Measurements from ENCODE around the gene ADAMTS19. TPM values are rescaled to one million over a fixed set of nuclear protein-coding genes. Genes with fewer than 3 reads are reported as not detected.

ADAMTS19 gene
- total RNA-seq, 1 donor from 2014 or later: 22.1 TPM

DNA sequence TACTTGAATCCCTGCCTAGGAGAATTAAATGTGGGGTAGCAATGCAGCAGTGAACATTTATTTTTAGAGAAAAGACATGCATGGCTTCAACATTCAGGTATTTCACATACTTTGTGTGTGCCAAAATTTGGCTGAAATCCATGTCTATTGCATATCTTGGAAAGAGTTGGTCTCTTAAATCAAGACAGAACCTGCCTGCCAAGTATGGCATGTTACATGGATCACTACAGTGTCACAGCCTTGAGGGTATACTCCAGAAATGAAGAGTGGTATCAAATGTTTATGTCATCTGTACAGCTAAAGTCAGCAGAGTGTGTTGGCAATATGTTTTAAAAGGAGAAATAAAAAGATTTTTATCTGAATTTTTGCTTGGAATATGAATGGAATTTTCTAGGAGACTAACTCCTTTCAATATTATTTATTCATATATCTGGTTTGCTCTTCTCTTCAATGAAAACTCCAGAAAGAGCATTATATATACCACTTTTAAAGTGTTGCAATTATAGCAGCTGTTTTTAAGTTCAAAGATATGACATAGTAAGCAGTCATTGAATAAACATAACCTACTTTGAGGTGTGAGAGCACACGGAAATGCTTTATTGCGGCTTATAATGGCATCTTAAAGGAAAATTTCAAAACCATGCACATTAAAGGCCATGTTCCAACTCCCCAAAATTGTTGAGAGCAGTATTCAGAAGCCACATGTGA, 192.4 kb downstream of the ADAMTS19 start:
- TF ChIP-seq, protein P1, sequence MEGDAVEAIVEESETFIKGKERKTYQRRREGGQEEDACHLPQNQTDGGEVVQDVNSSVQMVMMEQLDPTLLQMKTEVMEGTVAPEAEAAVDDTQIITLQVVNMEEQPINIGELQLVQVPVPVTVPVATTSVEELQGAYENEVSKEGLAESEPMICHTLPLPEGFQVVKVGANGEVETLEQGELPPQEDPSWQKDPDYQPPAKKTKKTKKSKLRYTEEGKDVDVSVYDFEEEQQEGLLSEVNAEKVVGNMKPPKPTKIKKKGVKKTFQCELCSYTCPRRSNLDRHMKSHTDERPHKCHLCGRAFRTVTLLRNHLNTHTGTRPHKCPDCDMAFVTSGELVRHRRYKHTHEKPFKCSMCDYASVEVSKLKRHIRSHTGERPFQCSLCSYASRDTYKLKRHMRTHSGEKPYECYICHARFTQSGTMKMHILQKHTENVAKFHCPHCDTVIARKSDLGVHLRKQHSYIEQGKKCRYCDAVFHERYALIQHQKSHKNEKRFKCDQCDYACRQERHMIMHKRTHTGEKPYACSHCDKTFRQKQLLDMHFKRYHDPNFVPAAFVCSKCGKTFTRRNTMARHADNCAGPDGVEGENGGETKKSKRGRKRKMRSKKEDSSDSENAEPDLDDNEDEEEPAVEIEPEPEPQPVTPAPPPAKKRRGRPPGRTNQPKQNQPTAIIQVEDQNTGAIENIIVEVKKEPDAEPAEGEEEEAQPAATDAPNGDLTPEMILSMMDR (IDR thresholded peaks at IDR 0.05; ENCODE audit: partially characterized antibody, unreplicated experiment): no peak
- DNase-seq: no peak
- Mint-ChIP-seq H3K4me1 (ENCODE audit: low read depth, unreplicated experiment) (no peaks in the 10 kb centered on the region), H3K4me3 (ENCODE audit: unreplicated experiment) (no peak overlapping the region), H3K27me3 (ENCODE audit: unreplicated experiment) (no peaks in the 10 kb centered on the region), H3K9me3 (ENCODE audit: unreplicated experiment) (no peaks in the 10 kb centered on the region), H3K27ac (ENCODE audit: unreplicated experiment) (no peak overlapping the region), H3K36me3 (ENCODE audit: unreplicated experiment) (no peaks in the 10 kb centered on the region)

DNA sequence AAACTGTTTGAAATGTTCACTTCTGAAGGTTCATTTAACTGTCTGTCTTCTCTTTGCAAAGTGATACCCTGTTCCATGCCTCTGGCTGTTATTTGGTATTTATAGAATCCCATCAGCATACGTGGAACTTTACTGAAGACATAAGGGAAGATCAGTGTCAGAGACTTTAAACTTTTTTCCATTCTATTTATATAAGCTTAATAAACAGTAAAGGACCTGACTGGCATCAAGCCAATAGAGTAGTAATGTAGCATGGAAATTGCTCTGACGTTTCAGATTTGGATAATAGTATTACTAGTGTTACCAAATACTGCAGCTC, 192.9 kb downstream of the ADAMTS19 start:
- Mint-ChIP-seq H3K4me3 (ENCODE audit: unreplicated experiment) (no peak overlapping the region), H3K36me3 (ENCODE audit: unreplicated experiment) (no peaks in the 10 kb centered on the region), H3K27ac (ENCODE audit: unreplicated experiment) (no peak overlapping the region), H3K27me3 (ENCODE audit: unreplicated experiment) (no peaks in the 10 kb centered on the region), H3K9me3 (ENCODE audit: unreplicated experiment) (no peaks in the 10 kb centered on the region), H3K4me1 (ENCODE audit: low read depth, unreplicated experiment) (no peaks in the 10 kb centered on the region)
- TF ChIP-seq, protein P1 (IDR thresholded peaks at IDR 0.05; ENCODE audit: partially characterized antibody, unreplicated experiment): no peak
- DNase-seq: no peak

DNA sequence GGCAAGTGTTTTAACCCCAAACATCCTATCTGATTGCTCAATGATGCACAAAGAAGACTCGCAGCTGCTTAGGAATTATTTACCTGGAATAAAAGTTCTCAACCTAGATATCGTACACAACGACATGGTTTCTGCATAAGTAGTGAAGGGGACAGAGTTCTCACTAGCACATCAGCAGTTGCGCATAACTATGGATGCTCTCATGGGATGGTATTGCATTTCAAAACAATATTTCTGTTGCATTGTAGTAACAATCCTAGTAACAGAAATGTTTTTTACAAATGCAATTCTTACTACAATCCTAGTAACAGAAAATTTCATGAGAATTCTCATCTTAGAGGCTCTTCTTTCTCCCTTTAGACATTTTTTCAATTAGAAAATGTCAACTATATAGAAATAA, 193.3 kb downstream of the ADAMTS19 start:
- Mint-ChIP-seq H3K36me3 (ENCODE audit: unreplicated experiment) (no peaks in the 10 kb centered on the region), H3K9me3 (ENCODE audit: unreplicated experiment) (no peaks in the 10 kb centered on the region), H3K27me3 (ENCODE audit: unreplicated experiment) (no peaks in the 10 kb centered on the region), H3K27ac (ENCODE audit: unreplicated experiment) (no peak overlapping the region), H3K4me3 (ENCODE audit: unreplicated experiment) (no peak overlapping the region), H3K4me1 (ENCODE audit: low read depth, unreplicated experiment) (no peaks in the 10 kb centered on the region)
- DNase-seq: no peak
- TF ChIP-seq, protein P1 (IDR thresholded peaks at IDR 0.05; ENCODE audit: partially characterized antibody, unreplicated experiment): no peak

DNA sequence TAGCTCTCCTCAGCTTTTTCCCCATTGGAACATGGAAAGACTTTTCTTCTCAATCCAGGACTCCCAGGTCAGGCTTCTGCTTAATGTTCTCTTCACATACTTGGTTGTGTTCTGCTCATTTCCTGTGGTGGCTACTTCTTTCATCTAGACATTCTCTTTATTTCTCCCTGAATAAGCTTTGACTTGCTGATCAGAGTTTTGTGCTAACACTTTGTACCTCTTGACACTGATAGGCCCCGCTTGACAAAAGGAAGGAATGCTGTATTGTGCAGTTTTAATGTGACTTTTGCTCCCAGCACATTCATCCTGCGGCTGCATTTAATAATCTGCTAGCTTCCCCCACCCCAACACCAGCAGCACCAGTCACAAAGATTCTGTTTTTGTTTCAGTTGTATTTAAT, 196.9 kb downstream of the ADAMTS19 start:
- H3K27me3 Mint-ChIP-seq (ENCODE audit: unreplicated experiment): peaks cover 1% of the 10 kb centered on the region
- TF ChIP-seq, protein P1 (IDR thresholded peaks at IDR 0.05; ENCODE audit: partially characterized antibody, unreplicated experiment): no peak
- no peaks in the 10 kb centered on the region for H3K4me1 Mint-ChIP-seq (ENCODE audit: low read depth, unreplicated experiment)
- no peaks in the 10 kb centered on the region for H3K9me3 Mint-ChIP-seq (ENCODE audit: unreplicated experiment)
- H3K36me3 Mint-ChIP-seq (ENCODE audit: unreplicated experiment): no peaks in the 10 kb centered on the region
- no peak overlapping the region for H3K27ac Mint-ChIP-seq (ENCODE audit: unreplicated experiment)
- H3K4me3 Mint-ChIP-seq (ENCODE audit: unreplicated experiment): no peak overlapping the region
- DNase-seq: no peak

DNA sequence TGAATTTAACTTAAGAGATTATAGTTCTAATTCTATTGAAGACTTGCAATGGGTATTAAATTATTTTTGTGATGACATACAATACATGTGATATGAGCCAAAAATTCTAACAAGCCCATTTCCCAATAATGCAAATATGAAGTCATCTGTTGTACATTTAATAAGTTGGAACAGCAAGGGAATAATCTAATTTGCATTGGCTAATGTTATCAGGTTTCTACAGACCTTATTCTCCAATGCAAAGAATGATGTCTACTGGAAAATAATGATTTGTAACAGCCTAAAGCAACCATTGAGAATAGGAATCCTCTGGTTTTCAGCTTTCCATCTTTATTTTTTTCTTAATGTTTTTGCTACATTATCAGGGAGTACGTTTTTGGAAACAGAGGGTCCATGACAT, 198.7 kb downstream of the ADAMTS19 start:
- Mint-ChIP-seq H3K27ac (ENCODE audit: unreplicated experiment) (no peak overlapping the region), H3K9me3 (ENCODE audit: unreplicated experiment) (no peaks in the 10 kb centered on the region), H3K36me3 (ENCODE audit: unreplicated experiment) (no peaks in the 10 kb centered on the region), H3K4me3 (ENCODE audit: unreplicated experiment) (no peak overlapping the region), H3K4me1 (ENCODE audit: low read depth, unreplicated experiment) (no peaks in the 10 kb centered on the region), H3K27me3 (ENCODE audit: unreplicated experiment) (peaks cover 1% of the 10 kb centered on the region)
- DNase-seq: no peak
- TF ChIP-seq, protein P1 (IDR thresholded peaks at IDR 0.05; ENCODE audit: partially characterized antibody, unreplicated experiment): no peak
